Measurements from ENCODE around the gene TRPC4.

TRPC4 gene

DNA sequence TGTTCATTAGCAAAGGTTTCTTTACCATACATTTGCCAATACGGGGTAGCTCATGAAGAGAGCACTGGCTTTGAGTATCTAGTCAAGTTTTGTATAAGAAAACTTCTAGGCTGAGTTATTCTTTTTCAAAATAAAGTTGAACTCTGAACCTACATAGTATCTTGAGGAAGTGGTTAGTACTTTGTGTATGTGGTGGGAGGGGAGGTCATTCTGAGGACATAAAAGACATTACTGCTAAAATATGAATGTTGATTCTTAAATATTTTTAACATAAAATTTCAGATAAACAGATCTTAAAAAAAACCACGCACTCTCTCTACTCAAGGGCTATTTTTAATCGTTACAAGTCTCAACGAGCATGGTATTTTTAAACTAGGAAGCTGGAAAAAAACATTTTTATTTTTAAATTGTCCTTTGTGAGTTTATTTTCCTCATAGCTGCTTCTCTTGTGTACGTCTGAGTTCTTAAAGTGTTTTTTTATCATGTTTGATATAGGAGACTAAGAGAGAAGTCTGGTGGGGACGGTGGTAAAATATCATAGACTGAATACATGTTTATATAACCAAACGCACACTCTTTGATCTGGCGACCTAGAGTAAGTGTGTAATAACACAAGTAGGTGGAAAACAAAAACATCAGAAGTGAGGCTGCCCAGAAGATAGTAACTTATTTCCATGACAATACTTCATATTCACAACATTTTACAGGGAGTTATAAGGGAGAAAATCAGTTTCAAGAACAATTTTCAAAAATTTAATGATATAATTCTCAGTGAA is 153.0 kb downstream of the TRPC4 start:
- DNase-seq (ENCODE audit: low spot score) = no peak

DNA sequence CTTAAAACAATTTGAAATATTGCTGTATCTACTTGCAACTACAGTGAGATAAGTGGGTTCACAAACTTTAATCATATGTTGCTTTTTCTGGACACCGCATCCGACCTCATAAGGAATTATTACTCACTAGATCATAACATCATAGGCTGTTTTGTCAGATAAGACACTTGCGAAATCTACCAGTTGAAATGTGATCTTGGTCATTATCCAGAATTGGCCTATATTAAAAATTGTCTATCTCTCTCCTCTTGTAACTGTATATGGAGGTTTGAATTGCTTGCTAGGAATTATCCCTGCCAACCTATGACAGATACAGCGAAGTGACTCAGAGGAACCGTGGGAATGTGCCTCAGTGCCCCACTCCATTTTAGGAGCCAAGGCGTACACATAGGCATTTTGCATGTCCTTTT is 154.0 kb downstream of the TRPC4 start:
- DNase-seq (ENCODE audit: low spot score) = no peak

- DNase-seq (ENCODE audit: low spot score) = no peak
Observed at GRCh38 chr13:37709318-37709717, 160.3 kb downstream of the TRPC4 start.

DNA sequence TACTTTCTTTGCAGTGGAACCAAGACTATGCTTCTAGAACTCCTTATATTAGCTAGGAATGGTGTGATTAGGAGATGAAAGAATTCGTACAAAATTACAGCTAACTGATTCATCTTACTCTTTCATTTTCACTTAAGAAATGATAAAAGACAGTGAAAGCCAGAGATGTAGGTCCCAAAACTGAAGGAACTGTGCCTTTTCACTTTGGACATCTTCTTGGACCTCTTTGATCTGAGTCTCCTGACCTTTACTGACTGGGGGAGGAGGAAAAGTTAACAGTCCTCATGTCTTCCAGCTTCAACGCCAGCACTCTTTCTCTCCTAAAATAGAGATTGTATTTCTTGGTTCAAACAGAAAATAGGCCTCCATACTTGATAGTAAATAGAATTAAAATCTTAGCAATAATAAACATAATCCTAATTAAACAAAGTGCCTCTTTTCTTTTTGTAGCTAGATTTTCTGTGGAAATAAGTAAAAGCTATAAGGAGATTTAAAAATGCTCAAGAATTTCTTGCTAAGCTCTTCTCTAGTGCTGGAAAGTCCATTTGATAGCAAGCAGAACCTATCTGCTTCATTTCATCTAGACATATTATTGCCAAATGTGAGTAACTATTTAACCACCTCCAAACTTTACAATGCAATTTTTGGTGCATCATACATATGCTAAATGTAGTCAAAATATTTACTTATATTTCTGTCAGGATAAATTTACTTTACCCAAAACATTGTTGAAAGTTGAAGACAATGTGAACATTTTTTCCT is 161.7 kb downstream of the TRPC4 start:
- no peak for DNase-seq (ENCODE audit: low spot score)

- no peak for DNase-seq (ENCODE audit: low spot score)
Observed at GRCh38 chr13:37706041-37706440, 163.5 kb downstream of the TRPC4 start.

GRCh38 chr13:37701972-37702371 is 167.6 kb downstream of the TRPC4 start:
- no peak for DNase-seq (ENCODE audit: low spot score)

GRCh38 chr13:37701306-37701705 is 168.3 kb downstream of the TRPC4 start:
- DNase-seq (ENCODE audit: low spot score) = no peak

DNA sequence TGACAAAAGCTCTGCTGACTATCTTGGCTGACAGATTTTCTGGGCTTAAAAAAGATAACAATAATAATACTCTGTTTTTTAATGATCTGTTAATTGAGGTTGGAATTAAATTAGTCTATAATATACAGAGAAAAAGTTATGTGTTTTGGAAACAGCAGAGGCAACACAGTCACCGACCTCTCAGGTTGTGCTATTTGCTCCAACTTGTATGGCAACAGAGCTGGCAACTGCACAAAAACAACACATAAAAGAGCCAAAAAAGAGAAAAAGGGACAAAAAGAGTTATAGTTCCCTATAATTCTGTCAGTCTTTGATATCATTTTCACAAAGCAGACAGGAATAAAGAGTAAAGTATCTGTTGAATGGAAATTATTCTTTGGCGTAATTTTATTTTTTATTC is 168.7 kb downstream of the TRPC4 start:
- DNase-seq (ENCODE audit: low spot score) = no peak

- DNase-seq (ENCODE audit: low spot score) = no peak
Observed at GRCh38 chr13:37695200-37695599, 174.4 kb downstream of the TRPC4 start.

DNA sequence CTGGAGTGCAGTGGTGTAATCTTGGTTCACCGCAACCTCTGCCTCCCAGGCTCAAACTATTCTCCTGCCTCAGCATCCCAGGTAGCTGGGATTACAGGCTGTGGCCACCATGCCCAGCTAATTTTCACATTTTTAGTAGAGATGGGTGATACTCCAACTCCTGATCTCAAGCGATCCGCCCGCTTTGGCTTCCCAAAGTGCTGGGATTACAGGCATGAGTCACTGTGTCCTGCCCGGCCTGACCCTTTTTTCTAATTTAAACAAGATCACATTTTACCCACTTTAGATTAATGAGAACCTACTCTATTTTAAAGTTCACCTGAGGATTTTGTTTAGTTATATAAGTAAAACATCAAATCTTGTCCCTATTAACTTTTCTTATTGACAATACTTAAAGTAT is 179.2 kb downstream of the TRPC4 start:
- no peak for DNase-seq (ENCODE audit: low spot score)

DNA sequence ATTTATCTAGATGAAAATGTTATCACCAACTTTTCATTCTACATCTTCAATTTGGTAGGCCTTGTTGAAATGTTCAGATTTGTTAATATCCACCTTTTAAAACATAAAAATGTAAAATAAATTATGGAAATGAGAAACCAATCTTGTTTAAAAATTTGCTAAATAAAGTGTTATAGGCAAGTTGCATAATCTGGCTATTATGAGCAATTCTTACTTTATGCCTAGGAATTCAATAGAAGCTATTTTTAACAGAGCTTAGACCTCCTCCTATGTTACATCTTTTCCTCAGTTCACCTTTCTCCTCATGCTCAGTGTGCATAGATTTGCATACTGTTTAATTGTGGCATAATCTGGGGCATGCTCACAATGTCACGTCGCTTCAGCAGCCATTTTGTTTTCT is 183.1 kb downstream of the TRPC4 start:
- DNase-seq (ENCODE audit: low spot score) = no peak

DNA sequence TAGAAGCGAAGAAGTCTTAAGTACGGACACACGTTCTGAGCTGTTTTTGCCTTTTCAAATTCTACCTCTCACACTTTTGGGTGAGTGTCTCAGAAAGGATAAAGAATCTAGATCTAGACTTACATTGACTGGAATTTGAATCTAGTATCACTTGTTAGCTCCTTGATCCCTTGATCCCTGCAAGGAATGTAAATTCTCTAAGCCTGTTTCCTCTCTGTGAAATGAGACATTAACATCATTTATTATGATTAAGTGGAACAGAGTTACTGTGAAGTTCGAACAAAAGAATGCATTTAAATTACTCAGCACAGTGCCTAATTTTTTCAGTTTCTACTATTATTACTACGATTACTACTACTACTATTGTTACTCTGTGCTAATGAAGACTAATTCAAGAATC is 184.4 kb downstream of the TRPC4 start:
- no peak for DNase-seq (ENCODE audit: low spot score)

GRCh38 chr13:37682496-37682895 is 187.1 kb downstream of the TRPC4 start:
- no peak for DNase-seq (ENCODE audit: low spot score)

GRCh38 chr13:37681281-37682032 is 188.1 kb downstream of the TRPC4 start:
- no peak for DNase-seq (ENCODE audit: low spot score)

GRCh38 chr13:37680137-37680536 is 189.4 kb downstream of the TRPC4 start:
- no peak for DNase-seq (ENCODE audit: low spot score)

GRCh38 chr13:37679043-37679442 is 190.5 kb downstream of the TRPC4 start:
- no peak for DNase-seq (ENCODE audit: low spot score)

DNA sequence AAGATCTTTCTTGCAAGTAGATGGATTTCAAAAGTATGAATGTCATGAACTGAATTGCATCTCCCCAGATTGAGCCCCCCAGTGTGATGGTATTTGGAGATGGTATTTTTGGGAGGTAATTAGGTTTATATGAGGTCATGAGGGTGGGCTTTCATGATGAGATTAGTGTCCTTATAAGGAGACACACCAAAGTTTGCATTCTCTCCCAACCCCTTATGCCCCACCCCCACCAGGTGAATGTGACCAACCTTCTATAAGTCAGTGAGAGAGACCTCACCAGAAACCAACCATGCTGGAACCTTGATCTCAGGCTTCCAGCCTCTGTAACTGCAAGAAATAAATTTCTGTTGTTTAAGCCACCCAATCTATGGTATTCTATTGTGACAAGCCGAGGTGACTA is 199.7 kb downstream of the TRPC4 start:
- no peak for DNase-seq (ENCODE audit: low spot score)

DNA sequence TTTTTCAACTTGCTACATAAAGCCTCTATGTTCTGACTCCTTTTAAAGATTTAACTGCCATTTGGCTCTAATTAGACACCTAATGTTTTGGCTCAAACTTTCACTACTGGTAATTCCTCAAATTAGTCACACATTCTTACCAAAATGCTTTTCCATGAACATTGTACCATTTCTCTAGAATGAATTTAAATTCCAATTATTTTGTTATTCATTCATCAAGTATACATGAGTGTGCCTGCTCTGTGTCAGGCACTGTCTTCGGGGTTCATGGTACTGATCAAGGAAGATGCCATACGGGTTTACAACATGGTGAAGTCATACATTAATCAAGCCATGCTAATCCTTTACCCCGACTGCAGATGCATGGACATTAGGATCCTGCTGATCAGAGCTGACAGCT is 201.9 kb downstream of the TRPC4 start:
- DNase-seq (ENCODE audit: low spot score) = no peak

GRCh38 chr13:37666036-37666435 is 203.5 kb downstream of the TRPC4 start:
- no peak for DNase-seq (ENCODE audit: low spot score)

DNA sequence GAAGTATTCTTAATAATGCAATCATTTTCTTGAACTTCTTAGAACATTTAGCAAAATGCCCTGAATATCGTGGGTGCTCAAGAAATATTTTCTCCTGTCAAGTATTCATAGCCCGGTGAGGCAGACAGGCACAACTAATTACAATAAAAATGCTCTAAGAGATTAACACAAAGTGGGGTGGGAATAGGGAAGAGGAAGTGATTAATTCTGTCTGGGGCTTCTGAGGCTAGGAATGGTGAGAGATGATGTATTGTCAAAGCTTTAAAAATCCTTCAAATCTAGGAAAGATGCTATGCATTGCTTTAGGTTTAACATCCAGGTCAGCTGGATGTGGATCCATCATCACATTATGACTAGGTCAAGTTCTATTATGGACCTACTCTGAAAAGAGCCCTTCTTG is 204.2 kb downstream of the TRPC4 start:
- no peak for DNase-seq (ENCODE audit: low spot score)

- DNase-seq (ENCODE audit: low spot score) = no peak
Observed at GRCh38 chr13:37663724-37664123, 205.8 kb downstream of the TRPC4 start.

DNA sequence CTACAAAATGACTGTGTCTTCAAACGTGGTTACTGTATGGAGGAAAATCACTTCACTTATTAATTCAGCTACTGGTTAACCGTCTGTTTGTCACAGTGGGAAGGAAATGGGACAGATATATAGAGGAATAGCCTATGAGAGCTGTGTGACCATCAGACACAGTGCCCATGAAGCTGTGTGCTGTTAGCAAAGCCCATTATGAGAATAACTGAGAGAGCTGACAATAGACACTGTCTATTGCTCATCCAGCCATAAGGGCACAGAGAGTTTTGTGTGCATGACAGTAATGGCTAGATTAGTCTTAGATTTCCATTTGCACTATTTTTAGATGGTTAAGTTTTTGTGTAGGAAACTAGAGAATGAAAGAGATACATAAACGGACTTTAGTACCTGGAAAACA is 206.9 kb downstream of the TRPC4 start:
- no peak for DNase-seq (ENCODE audit: low spot score)

DNA sequence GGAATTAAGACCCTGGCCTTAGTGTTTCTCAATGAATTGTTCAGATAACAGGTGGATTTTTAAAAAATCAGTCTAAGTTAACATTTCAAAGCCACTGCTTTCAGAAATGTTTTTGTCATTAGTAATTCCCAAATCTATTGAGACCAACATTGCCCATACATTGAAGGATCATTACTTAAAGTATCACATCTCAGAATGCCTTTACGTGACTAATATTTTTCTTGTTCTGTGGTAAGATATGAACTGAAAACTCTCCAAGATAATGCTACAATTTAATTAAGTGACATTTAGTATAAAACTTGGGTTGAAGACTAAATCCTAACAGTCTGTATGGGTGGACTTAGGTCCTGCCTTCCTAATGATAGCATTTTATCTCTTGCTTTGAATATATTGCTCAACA is 211.6 kb downstream of the TRPC4 start:
- DNase-seq (ENCODE audit: low spot score) = no peak
